ENCODE measurements around the gene CFAP61. TPM values are rescaled to one million over a fixed set of nuclear protein-coding genes. Genes with fewer than 3 reads are reported as not detected.

The CFAP61 gene
- polyA plus RNA-seq, 1 of the 3 experiments (the other 2 are of a cell fraction), result 0.26 TPM

- no peak for TF ChIP-seq CTCF (IDR thresholded peaks at IDR 0.05)
- TF ChIP-seq MEF2A (IDR thresholded peaks at IDR 0.05; ENCODE audit: borderline replicate concordance, low read depth), result no peak
- no peak for TF ChIP-seq TEAD4 (IDR thresholded peaks at IDR 0.05; ENCODE audit: borderline replicate concordance, insufficient read depth)
- TF ChIP-seq FOSL2 (IDR thresholded peaks at IDR 0.05; ENCODE audit: borderline replicate concordance, low read depth), result no peak
- no peak for TF ChIP-seq ELF1 (IDR thresholded peaks at IDR 0.05)
- no peak for TF ChIP-seq JUND (IDR thresholded peaks at IDR 0.05)
- no peak for TF ChIP-seq TAF1 (IDR thresholded peaks at IDR 0.05; ENCODE audit: borderline replicate concordance, low read depth, low read length)
- TF ChIP-seq SIN3A (IDR thresholded peaks at IDR 0.05; ENCODE audit: borderline replicate concordance, low read depth, low read length), result no peak
These were observed 148.8 kb downstream of the CFAP61 start (continued) for GRCh38 chr20:20201124-20201523.

- Histone ChIP-seq H3K79me2 (ENCODE audit: insufficient read depth) (no peaks in the 10 kb centered on the region), H3K4me3 (ENCODE audit: low read depth in 2 of 2, low read length in 1 of 2) (no peak overlapping the region), H3F3A (replicated peaks; ENCODE audit: insufficient read depth) (no peaks in the 10 kb centered on the region), H3K9me3 (no peaks in the 10 kb centered on the region), H3K27me3 (ENCODE audit: insufficient read depth) (no peaks in the 10 kb centered on the region; the same call in 1 of the 2 replicates), H3K4me2 (no peak overlapping the region), H3K9ac (no peak overlapping the region), H4K20me1 (ENCODE audit: insufficient read depth) (no peaks in the 10 kb centered on the region), H2AFZ (ENCODE audit: low read depth) (no peak overlapping the region), H3K4me1 (ENCODE audit: control insufficient read depth in 1 of 2, insufficient read depth in 2 of 2, low read depth in 1 of 2, low read length in 1 of 2) (peaks cover 0 to 19% of the 10 kb centered on the region in 2 experiments; a peak in 2 of 4 replicates), H3K27ac (ENCODE audit: low read depth in 2 of 2, low read length in 1 of 2) (no peak overlapping the region), H3K36me3 (replicated peaks in 1 of 2; ENCODE audit: control insufficient read depth in 1 of 2, insufficient read depth in 2 of 2, low read length in 1 of 2) (no peaks in the 10 kb centered on the region), H3K9me2 (no peaks in the 10 kb centered on the region)
- DNase-seq, result no peak
- CTCF ChIA-PET, result interaction anchor here (1.3 kb wide), 1 partner anchor 32 kb away, joined by 3 read pairs; no protein-coding TSS in a partner anchor
- no peak for TF ChIP-seq CTCF (IDR thresholded peaks at IDR 0.05)
- 32% methylated on average over 5 of the region's 7 CpGs for WGBS (ENCODE audit: low lambda C conversion rate)
- POLR2A ChIA-PET, result no interaction called here
These were observed 149.3 kb downstream of the CFAP61 start for GRCh38 chr20:20201639-20202038.

GRCh38 chr20:20202768-20203167, 150.4 kb downstream of the CFAP61 start:
- H3K9ac ChIP-seq, result no peak overlapping the region
- no peaks in the 10 kb centered on the region for H3K9me3 ChIP-seq
- H3K27me3 ChIP-seq (ENCODE audit: insufficient read depth), result no peaks in the 10 kb centered on the region; the same call in 1 of the 2 replicates
- H3K27ac ChIP-seq (ENCODE audit: low read depth in 2 of 2, low read length in 1 of 2), result no peak overlapping the region
- H3F3A ChIP-seq (replicated peaks; ENCODE audit: insufficient read depth), result no peaks in the 10 kb centered on the region
- H3K4me2 ChIP-seq, result no peak overlapping the region
- no peak overlapping the region for H2AFZ ChIP-seq (ENCODE audit: low read depth)
- ChIA-PET POLR2A (no interaction called here), CTCF (no interaction called here)
- H3K9me2 ChIP-seq, result no peaks in the 10 kb centered on the region
- H3K4me1 ChIP-seq (ENCODE audit: control insufficient read depth in 1 of 2, insufficient read depth in 2 of 2, low read depth in 1 of 2, low read length in 1 of 2), result peaks cover 0 to 21% of the 10 kb centered on the region in 2 experiments; a peak in 2 of 4 replicates
- no peaks in the 10 kb centered on the region for H3K36me3 ChIP-seq (replicated peaks in 1 of 2; ENCODE audit: control insufficient read depth in 1 of 2, insufficient read depth in 2 of 2, low read length in 1 of 2)
- WGBS (ENCODE audit: low lambda C conversion rate), result 45% methylated on average over 8 of the region's 8 CpGs
- H4K20me1 ChIP-seq (ENCODE audit: insufficient read depth), result no peaks in the 10 kb centered on the region
- no peak for DNase-seq
- no peak overlapping the region for H3K4me3 ChIP-seq (ENCODE audit: low read depth in 2 of 2, low read length in 1 of 2)
- H3K79me2 ChIP-seq (ENCODE audit: insufficient read depth), result no peaks in the 10 kb centered on the region
- TF ChIP-seq RFX5 (IDR thresholded peaks at IDR 0.05; ENCODE audit: low read length), result no peak
- TF ChIP-seq IRF3 (IDR thresholded peaks at IDR 0.05; ENCODE audit: low read depth, low read length), result no peak
- TF ChIP-seq NFIC (IDR thresholded peaks at IDR 0.05; ENCODE audit: borderline replicate concordance), result no peak
- TF ChIP-seq PBX3 (IDR thresholded peaks at IDR 0.05), result no peak
- no peak for TF ChIP-seq FOSL2 (IDR thresholded peaks at IDR 0.05; ENCODE audit: borderline replicate concordance, low read depth)
- TF ChIP-seq USF1 (IDR thresholded peaks at IDR 0.05; ENCODE audit: borderline replicate concordance, low read depth), result no peak
- no peak for TF ChIP-seq CTCF (IDR thresholded peaks at IDR 0.05)
- TF ChIP-seq GABPA (IDR thresholded peaks at IDR 0.05; ENCODE audit: low read depth), result no peak
- TF ChIP-seq JUND (IDR thresholded peaks at IDR 0.05), result no peak
- TF ChIP-seq SMC3 (IDR thresholded peaks at IDR 0.05; ENCODE audit: low read depth, low read length), result no peak
- no peak for TF ChIP-seq CHD2 (IDR thresholded peaks at IDR 0.05; ENCODE audit: low read length, partially characterized antibody)
- TF ChIP-seq TCF12 (IDR thresholded peaks at IDR 0.05), result no peak
